ENCODE results near the gene COL8A2.
A peak's percentile ranks its signal among the peaks of the same experiment; 100 is the strongest.

Gene COL8A2

GRCh38 chr1:36151845-36152203, 26.8 kb upstream of the COL8A2 start:
- TF ChIP-seq CTCF (IDR thresholded peaks at IDR 0.05) (no peak), ZFX (IDR thresholded peaks at IDR 0.05; ENCODE audit: borderline replicate concordance) (no peak)
- H3K27ac ChIP-seq = no peak overlapping the region

- peak overlapping the region; percentile 78 for H3K27ac ChIP-seq
Observed at GRCh38 chr1:36151134-36151844, 26.3 kb upstream of the COL8A2 start.

GRCh38 chr1:36150296-36151133, 25.5 kb upstream of the COL8A2 start:
- TF ChIP-seq CTCF (IDR thresholded peaks at IDR 0.05) = no peak
- TF ChIP-seq ZFX (IDR thresholded peaks at IDR 0.05; ENCODE audit: borderline replicate concordance) = no peak
- H3K27ac ChIP-seq = peak overlapping the region; percentile 78

More at GRCh38 chr1:36151134-36151844, 26.3 kb upstream of the COL8A2 start:
- no peak for TF ChIP-seq ZFX (IDR thresholded peaks at IDR 0.05; ENCODE audit: borderline replicate concordance)
- TF ChIP-seq CTCF (IDR thresholded peaks at IDR 0.05) = no peak

- TF ChIP-seq CTCF (IDR thresholded peaks at IDR 0.05) (no peak), ZFX (IDR thresholded peaks at IDR 0.05; ENCODE audit: borderline replicate concordance) (no peak)
- peak overlapping the region; percentile 78 for H3K27ac ChIP-seq
Observed at GRCh38 chr1:36149973-36150295, 24.9 kb upstream of the COL8A2 start.

GRCh38 chr1:36149237-36149972, 24.4 kb upstream of the COL8A2 start, which contains the start of gene TRAPPC3:
Gene TRAPPC3, minus strand, starts transcription at chr1:36149486. Its CDS starts 108 bp downstream, at chr1:36149378.
- TF ChIP-seq CTCF (IDR thresholded peaks at IDR 0.05) = peak; percentile 93
- no peak for TF ChIP-seq ZFX (IDR thresholded peaks at IDR 0.05; ENCODE audit: borderline replicate concordance)
- peak within 1 kb of the TSS; percentile 78 for H3K27ac ChIP-seq

GRCh38 chr1:36148821-36149236, 23.8 kb upstream of the COL8A2 start:
- TF ChIP-seq CTCF (IDR thresholded peaks at IDR 0.05) (no peak), ZFX (IDR thresholded peaks at IDR 0.05; ENCODE audit: borderline replicate concordance) (no peak)
- H3K27ac ChIP-seq = peak overlapping the region; percentile 78
